ENCODE data around the gene PKD1.

The PKD1 gene

GRCh38 chr16:2135770-2136490, at the start of gene PKD1:
Gene PKD1 (minus strand): TSS chr16:2135898. CDS start chr16:2135689, 209 bp downstream.
- DNase-seq: peak; percentile 98

- no peak for DNase-seq
These were observed 49.3 kb upstream of the PKD1 start for GRCh38 chr16:2184962-2185361.

- no peak for DNase-seq
These were observed 48.6 kb upstream of the PKD1 start for GRCh38 chr16:2184346-2184745.

- no peak for DNase-seq
These were observed 48.0 kb upstream of the PKD1 start for GRCh38 chr16:2183671-2184070.

GRCh38 chr16:2181952-2182351, 46.3 kb upstream of the PKD1 start:
- no peak for DNase-seq

GRCh38 chr16:2180962-2181923, 45.5 kb upstream of the PKD1 start:
- no peak for DNase-seq

- no peak for DNase-seq
These were observed 44.8 kb upstream of the PKD1 start for GRCh38 chr16:2180461-2180860.

- DNase-seq: no peak
These were observed 43.9 kb upstream of the PKD1 start for GRCh38 chr16:2179576-2179975.

- no peak for DNase-seq
These were observed 43.4 kb upstream of the PKD1 start for GRCh38 chr16:2179107-2179501.

GRCh38 chr16:2178321-2179106, 42.8 kb upstream of the PKD1 start:
- peak; percentile 49 for DNase-seq

GRCh38 chr16:2177561-2177960, 41.9 kb upstream of the PKD1 start:
- DNase-seq: no peak

- DNase-seq: no peak
These were observed 41.4 kb upstream of the PKD1 start for GRCh38 chr16:2177101-2177500.

- no peak for DNase-seq
These were observed 40.3 kb upstream of the PKD1 start for GRCh38 chr16:2176047-2176446.

- DNase-seq: no peak
These were observed 39.8 kb upstream of the PKD1 start for GRCh38 chr16:2175454-2175853.

- DNase-seq: no peak
These were observed 38.9 kb upstream of the PKD1 start for GRCh38 chr16:2174396-2175131.

- no peak for DNase-seq
These were observed 38.2 kb upstream of the PKD1 start for GRCh38 chr16:2173916-2174315.

- DNase-seq: no peak
These were observed 37.7 kb upstream of the PKD1 start for GRCh38 chr16:2173366-2173765.

- DNase-seq: no peak
These were observed 37.1 kb upstream of the PKD1 start for GRCh38 chr16:2172688-2173335.

GRCh38 chr16:2171601-2172178, 36.0 kb upstream of the PKD1 start:
- DNase-seq: no peak

GRCh38 chr16:2170587-2171435, 35.1 kb upstream of the PKD1 start:
- no peak for DNase-seq

- DNase-seq: no peak
These were observed 34.4 kb upstream of the PKD1 start for GRCh38 chr16:2170080-2170479.
